ENCODE measurements around the gene SMAD3. TPM values are rescaled to one million over a fixed set of nuclear protein-coding genes. Genes with fewer than 3 reads are reported as not detected.
"Not testable (repeated sequence)": the region's sequence is repeated elsewhere in the genome, so short reads cannot be mapped to it uniquely, and the experiment has no call there.

SMAD3 gene
- total and polyA plus RNA-seq, 2 experiments from 2014 or later = 30.8 to 34.0 TPM

GRCh38 chr15:67026610-67026967 lies 38.8 kb upstream of the SMAD3 start:
- Histone ChIP-seq H3K9me3 (ENCODE audit: low read depth) (no peaks in the 10 kb centered on the region), H3F3A (ENCODE audit: insufficient read depth) (peaks cover 53% of the 10 kb centered on the region), H3K36me3 (ENCODE audit: low read depth) (no peaks in the 10 kb centered on the region), H3K4me3 (no peak overlapping the region), H3K4me1 (ENCODE audit: insufficient read depth) (peaks cover 46% of the 10 kb centered on the region), H3K27ac (peak overlapping the region; percentile 78), H2AFZ (no peak overlapping the region), H3K4me2 (ENCODE audit: unreplicated experiment) (peak overlapping the region; percentile 52), H3K9me2 (ENCODE audit: insufficient read depth) (no peaks in the 10 kb centered on the region), H4K20me1 (ENCODE audit: insufficient read depth) (no peaks in the 10 kb centered on the region), H3K79me2 (ENCODE audit: insufficient read depth) (no peaks in the 10 kb centered on the region), H3K9ac (no peak overlapping the region; the same call in 1 of the 2 replicates), H3K27me3 (replicated peaks; ENCODE audit: insufficient read depth) (no peaks in the 10 kb centered on the region)
- no peak for TF ChIP-seq EZH2 (IDR thresholded peaks at IDR 0.05; ENCODE audit: insufficient read depth, poor library complexity, severe bottlenecking)
- in situ Hi-C loops (cut with MboI) = no loop called here
- WGBS, 2 experiments (ENCODE audit: low coverage in 1 of 2, low lambda C conversion rate in 2 of 2, missing lambda C conversion rate in 2 of 2) = 85 to 89% methylated on average over 4 of the region's 4 CpGs
- DNase-seq = no peak

GRCh38 chr15:67028440-67028839 lies 37.0 kb upstream of the SMAD3 start:
- H2AFZ ChIP-seq; H3K79me2 ChIP-seq (ENCODE audit: insufficient read depth); H3K36me3 ChIP-seq (ENCODE audit: low read depth); in situ Hi-C loops (cut with MboI); H4K20me1 ChIP-seq (ENCODE audit: insufficient read depth); DNase-seq; H3K4me3 ChIP-seq; H3K9me3 ChIP-seq (ENCODE audit: low read depth); H3K9me2 ChIP-seq (ENCODE audit: insufficient read depth); H3K27me3 ChIP-seq (replicated peaks; ENCODE audit: insufficient read depth); H3K9ac ChIP-seq: not testable (repeated sequence)
- peak overlapping the region; percentile 39 for H3K4me2 ChIP-seq (ENCODE audit: unreplicated experiment)
- peak overlapping the region; percentile 31 for H3K27ac ChIP-seq
- H3F3A ChIP-seq (ENCODE audit: insufficient read depth) = peaks cover 45% of the 10 kb centered on the region
- H3K4me1 ChIP-seq (ENCODE audit: insufficient read depth) = peaks cover 46% of the 10 kb centered on the region
- 89 to 93% methylated on average over 3 of the region's 3 CpGs for WGBS, 2 experiments (ENCODE audit: low coverage in 1 of 2, low lambda C conversion rate in 2 of 2, missing lambda C conversion rate in 2 of 2)

GRCh38 chr15:67030036-67030762 lies 35.2 kb upstream of the SMAD3 start:
- no peaks in the 10 kb centered on the region for H4K20me1 ChIP-seq (ENCODE audit: insufficient read depth)
- DNase-seq = no peak
- H3K9me3 ChIP-seq (ENCODE audit: low read depth) = no peaks in the 10 kb centered on the region
- H3K4me2 ChIP-seq (ENCODE audit: unreplicated experiment) = no peak overlapping the region
- H2AFZ ChIP-seq = no peak overlapping the region
- H3K79me2 ChIP-seq (ENCODE audit: insufficient read depth) = no peaks in the 10 kb centered on the region
- no peak overlapping the region for H3K27ac ChIP-seq
- H3K4me3 ChIP-seq = no peak overlapping the region
- H3K9ac ChIP-seq = no peak overlapping the region
- no peaks in the 10 kb centered on the region for H3K36me3 ChIP-seq (ENCODE audit: low read depth)
- no peaks in the 10 kb centered on the region for H3K27me3 ChIP-seq (replicated peaks; ENCODE audit: insufficient read depth)
- TF ChIP-seq EZH2phosphoT487 (IDR thresholded peaks at IDR 0.05; ENCODE audit: insufficient read depth, low read depth) (no peak), EZH2 (IDR thresholded peaks at IDR 0.05; ENCODE audit: insufficient read depth, poor library complexity, severe bottlenecking) (no peak)
- in situ Hi-C loops (cut with MboI) = no loop called here
- peaks cover 35% of the 10 kb centered on the region for H3K4me1 ChIP-seq (ENCODE audit: insufficient read depth)
- H3F3A ChIP-seq (ENCODE audit: insufficient read depth) = peaks cover 30% of the 10 kb centered on the region
- 95 to 97% methylated on average over 5 of the region's 5 CpGs for WGBS, 2 experiments (ENCODE audit: low coverage in 1 of 2, low lambda C conversion rate in 2 of 2, missing lambda C conversion rate in 2 of 2)
- H3K9me2 ChIP-seq (ENCODE audit: insufficient read depth) = no peaks in the 10 kb centered on the region

GRCh38 chr15:67031331-67031730 lies 34.1 kb upstream of the SMAD3 start:
- Histone ChIP-seq H3K4me3 (no peak overlapping the region), H3K9me2 (ENCODE audit: insufficient read depth) (no peaks in the 10 kb centered on the region), H3K27ac (no peak overlapping the region), H3K9me3 (ENCODE audit: low read depth) (no peaks in the 10 kb centered on the region), H2AFZ (no peak overlapping the region), H3K79me2 (ENCODE audit: insufficient read depth) (no peaks in the 10 kb centered on the region), H3K4me1 (ENCODE audit: insufficient read depth) (peaks cover 24% of the 10 kb centered on the region), H3K36me3 (ENCODE audit: low read depth) (no peaks in the 10 kb centered on the region), H3K9ac (no peak overlapping the region), H3K27me3 (replicated peaks; ENCODE audit: insufficient read depth) (no peaks in the 10 kb centered on the region), H3F3A (ENCODE audit: insufficient read depth) (peaks cover 18% of the 10 kb centered on the region), H4K20me1 (ENCODE audit: insufficient read depth) (no peaks in the 10 kb centered on the region), H3K4me2 (ENCODE audit: unreplicated experiment) (no peak overlapping the region)
- DNase-seq = no peak
- no peak for TF ChIP-seq EZH2 (IDR thresholded peaks at IDR 0.05; ENCODE audit: insufficient read depth, poor library complexity, severe bottlenecking)
- no peak for TF ChIP-seq EZH2phosphoT487 (IDR thresholded peaks at IDR 0.05; ENCODE audit: insufficient read depth, low read depth)
- in situ Hi-C loops (cut with MboI) = no loop called here

GRCh38 chr15:67032608-67033007 lies 32.8 kb upstream of the SMAD3 start:
- H3K79me2 ChIP-seq (ENCODE audit: insufficient read depth) = no peaks in the 10 kb centered on the region
- DNase-seq = no peak
- peaks cover 9% of the 10 kb centered on the region for H3F3A ChIP-seq (ENCODE audit: insufficient read depth)
- no peaks in the 10 kb centered on the region for H4K20me1 ChIP-seq (ENCODE audit: insufficient read depth)
- H3K27ac ChIP-seq = no peak overlapping the region
- no peak overlapping the region for H3K4me2 ChIP-seq (ENCODE audit: unreplicated experiment)
- no peaks in the 10 kb centered on the region for H3K27me3 ChIP-seq (replicated peaks; ENCODE audit: insufficient read depth)
- H3K9me2 ChIP-seq (ENCODE audit: insufficient read depth) = no peaks in the 10 kb centered on the region
- no peak overlapping the region for H3K4me3 ChIP-seq
- no peaks in the 10 kb centered on the region for H3K36me3 ChIP-seq (ENCODE audit: low read depth)
- in situ Hi-C loops (cut with MboI) = no loop called here
- H2AFZ ChIP-seq = no peak overlapping the region
- TF ChIP-seq EZH2phosphoT487 (IDR thresholded peaks at IDR 0.05; ENCODE audit: insufficient read depth, low read depth) (no peak), EZH2 (IDR thresholded peaks at IDR 0.05; ENCODE audit: insufficient read depth, poor library complexity, severe bottlenecking) (no peak)
- no peaks in the 10 kb centered on the region for H3K9me3 ChIP-seq (ENCODE audit: low read depth)
- H3K9ac ChIP-seq = no peak overlapping the region
- H3K4me1 ChIP-seq (ENCODE audit: insufficient read depth) = peaks cover 12% of the 10 kb centered on the region
- 96 to 98% methylated on average over 3 of the region's 3 CpGs for WGBS, 2 experiments (ENCODE audit: low coverage in 1 of 2, low lambda C conversion rate in 2 of 2, missing lambda C conversion rate in 2 of 2)
